ENCODE measurements around the gene FAM186B.

FAM186B gene

GRCh38 chr12:49548822-49549648 is 56.4 kb downstream of the FAM186B start:
- Histone ChIP-seq H3K4me1 (ENCODE audit: control insufficient read depth, insufficient read depth, low read length) (peaks cover 12% of the 10 kb centered on the region), H3K9ac (ENCODE audit: low read length) (no peak overlapping the region), H3K36me3 (ENCODE audit: control insufficient read depth, insufficient read depth, low read length) (no peaks in the 10 kb centered on the region), H3K27me3 (ENCODE audit: control insufficient read depth, insufficient read depth, low read length) (peaks cover 85% of the 10 kb centered on the region), H3K4me3 (ENCODE audit: low read depth, low read length) (peak overlapping the region; percentile 49), H3K9me3 (ENCODE audit: control insufficient read depth, insufficient read depth, low read depth, low read length) (no peaks in the 10 kb centered on the region), H3K27ac (ENCODE audit: low read depth, low read length) (no peak overlapping the region)

- Histone ChIP-seq H3K9me3 (ENCODE audit: control insufficient read depth, insufficient read depth, low read depth, low read length) (no peaks in the 10 kb centered on the region), H3K36me3 (ENCODE audit: control insufficient read depth, insufficient read depth, low read length) (no peaks in the 10 kb centered on the region), H3K27ac (ENCODE audit: low read depth, low read length) (no peak overlapping the region), H3K4me1 (ENCODE audit: control insufficient read depth, insufficient read depth, low read length) (peaks cover 14% of the 10 kb centered on the region), H3K27me3 (ENCODE audit: control insufficient read depth, insufficient read depth, low read length) (peaks cover 91% of the 10 kb centered on the region), H3K4me3 (ENCODE audit: low read depth, low read length) (peak overlapping the region; percentile 49), H3K9ac (ENCODE audit: low read length) (no peak overlapping the region)
Measured at GRCh38 chr12:49548481-49548821, 57.0 kb downstream of the FAM186B start.

GRCh38 chr12:49547090-49547690 is 58.2 kb downstream of the FAM186B start:
- H3K4me1 ChIP-seq (ENCODE audit: control insufficient read depth, insufficient read depth, low read length), result peaks cover 14% of the 10 kb centered on the region
- no peaks in the 10 kb centered on the region for H3K36me3 ChIP-seq (ENCODE audit: control insufficient read depth, insufficient read depth, low read length)
- H3K9me3 ChIP-seq (ENCODE audit: control insufficient read depth, insufficient read depth, low read depth, low read length), result no peaks in the 10 kb centered on the region
- no peak overlapping the region for H3K9ac ChIP-seq (ENCODE audit: low read length)
- no peak overlapping the region for H3K4me3 ChIP-seq (ENCODE audit: low read depth, low read length)
- peaks cover 95% of the 10 kb centered on the region for H3K27me3 ChIP-seq (ENCODE audit: control insufficient read depth, insufficient read depth, low read length)
- no peak overlapping the region for H3K27ac ChIP-seq (ENCODE audit: low read depth, low read length)

GRCh38 chr12:49546481-49546880 is 59.0 kb downstream of the FAM186B start:
- no peak overlapping the region for H3K9ac ChIP-seq (ENCODE audit: low read length)
- peaks cover 95% of the 10 kb centered on the region for H3K27me3 ChIP-seq (ENCODE audit: control insufficient read depth, insufficient read depth, low read length)
- H3K27ac ChIP-seq (ENCODE audit: low read depth, low read length), result no peak overlapping the region
- H3K9me3 ChIP-seq (ENCODE audit: control insufficient read depth, insufficient read depth, low read depth, low read length), result no peaks in the 10 kb centered on the region
- H3K4me1 ChIP-seq (ENCODE audit: control insufficient read depth, insufficient read depth, low read length), result peaks cover 14% of the 10 kb centered on the region
- no peaks in the 10 kb centered on the region for H3K36me3 ChIP-seq (ENCODE audit: control insufficient read depth, insufficient read depth, low read length)
- no peak overlapping the region for H3K4me3 ChIP-seq (ENCODE audit: low read depth, low read length)

GRCh38 chr12:49545815-49546214 is 59.6 kb downstream of the FAM186B start:
- H3K27ac ChIP-seq (ENCODE audit: low read depth, low read length), result no peak overlapping the region
- peaks cover 97% of the 10 kb centered on the region for H3K27me3 ChIP-seq (ENCODE audit: control insufficient read depth, insufficient read depth, low read length)
- H3K4me1 ChIP-seq (ENCODE audit: control insufficient read depth, insufficient read depth, low read length), result peaks cover 20% of the 10 kb centered on the region
- H3K9me3 ChIP-seq (ENCODE audit: control insufficient read depth, insufficient read depth, low read depth, low read length), result no peaks in the 10 kb centered on the region
- no peaks in the 10 kb centered on the region for H3K36me3 ChIP-seq (ENCODE audit: control insufficient read depth, insufficient read depth, low read length)
- H3K4me3 ChIP-seq (ENCODE audit: low read depth, low read length), result no peak overlapping the region
- no peak overlapping the region for H3K9ac ChIP-seq (ENCODE audit: low read length)

GRCh38 chr12:49543914-49544815 is 61.3 kb downstream of the FAM186B start:
- Histone ChIP-seq H3K9me3 (ENCODE audit: control insufficient read depth, insufficient read depth, low read depth, low read length) (no peaks in the 10 kb centered on the region), H3K9ac (ENCODE audit: low read length) (no peak overlapping the region), H3K27ac (ENCODE audit: low read depth, low read length) (no peak overlapping the region), H3K36me3 (ENCODE audit: control insufficient read depth, insufficient read depth, low read length) (no peaks in the 10 kb centered on the region), H3K4me1 (ENCODE audit: control insufficient read depth, insufficient read depth, low read length) (peaks cover 18% of the 10 kb centered on the region), H3K4me3 (ENCODE audit: low read depth, low read length) (peak overlapping the region; percentile 53), H3K27me3 (ENCODE audit: control insufficient read depth, insufficient read depth, low read length) (peaks cover 97% of the 10 kb centered on the region)

- H3K4me1 ChIP-seq (ENCODE audit: control insufficient read depth, insufficient read depth, low read length), result peaks cover 15% of the 10 kb centered on the region; the same call in 1 of the 2 replicates
- H3K27me3 ChIP-seq (ENCODE audit: control insufficient read depth, insufficient read depth, low read length), result peaks cover 97% of the 10 kb centered on the region
- H3K4me3 ChIP-seq (ENCODE audit: low read depth, low read length), result peak overlapping the region; percentile 53
Measured at GRCh38 chr12:49543221-49543913, 62.1 kb downstream of the FAM186B start.

GRCh38 chr12:49542592-49543160 is 62.8 kb downstream of the FAM186B start:
- Histone ChIP-seq H3K36me3 (ENCODE audit: control insufficient read depth, insufficient read depth, low read length) (no peaks in the 10 kb centered on the region), H3K9ac (ENCODE audit: low read length) (no peak overlapping the region), H3K27ac (ENCODE audit: low read depth, low read length) (no peak overlapping the region), H3K27me3 (ENCODE audit: control insufficient read depth, insufficient read depth, low read length) (peaks cover 97% of the 10 kb centered on the region), H3K9me3 (ENCODE audit: control insufficient read depth, insufficient read depth, low read depth, low read length) (no peaks in the 10 kb centered on the region), H3K4me1 (ENCODE audit: control insufficient read depth, insufficient read depth, low read length) (peaks cover 18% of the 10 kb centered on the region; the same call in 1 of the 2 replicates), H3K4me3 (ENCODE audit: low read depth, low read length) (no peak overlapping the region)

More at GRCh38 chr12:49543221-49543913, 62.1 kb downstream of the FAM186B start:
- H3K9ac ChIP-seq (ENCODE audit: low read length), result no peak overlapping the region
- no peak overlapping the region for H3K27ac ChIP-seq (ENCODE audit: low read depth, low read length)
- no peaks in the 10 kb centered on the region for H3K9me3 ChIP-seq (ENCODE audit: control insufficient read depth, insufficient read depth, low read depth, low read length)
- no peaks in the 10 kb centered on the region for H3K36me3 ChIP-seq (ENCODE audit: control insufficient read depth, insufficient read depth, low read length)

- Histone ChIP-seq H3K27ac (ENCODE audit: low read depth, low read length) (no peak overlapping the region), H3K4me3 (ENCODE audit: low read depth, low read length) (no peak overlapping the region), H3K9me3 (ENCODE audit: control insufficient read depth, insufficient read depth, low read depth, low read length) (no peaks in the 10 kb centered on the region), H3K27me3 (ENCODE audit: control insufficient read depth, insufficient read depth, low read length) (peaks cover 97% of the 10 kb centered on the region), H3K9ac (ENCODE audit: low read length) (no peak overlapping the region), H3K4me1 (ENCODE audit: control insufficient read depth, insufficient read depth, low read length) (peaks cover 23% of the 10 kb centered on the region; the same call in 1 of the 2 replicates), H3K36me3 (ENCODE audit: control insufficient read depth, insufficient read depth, low read length) (no peaks in the 10 kb centered on the region)
Measured at GRCh38 chr12:49541911-49542505, 63.4 kb downstream of the FAM186B start.

Measured in HUES6 (cell line).